ENCODE measurements around the gene IZUMO4. TPM values are rescaled to one million over a fixed set of nuclear protein-coding genes. Genes with fewer than 3 reads are reported as not detected.
A peak's percentile ranks its signal among the peaks of the same experiment; 100 is the strongest.

Gene IZUMO4
- total and polyA plus RNA-seq, 10 of the 15 experiments (the other 5 are each of a cell fraction or from before 2014, with no cell fraction given) = 0.53 to 27.1 (median 7.5) TPM

DNA sequence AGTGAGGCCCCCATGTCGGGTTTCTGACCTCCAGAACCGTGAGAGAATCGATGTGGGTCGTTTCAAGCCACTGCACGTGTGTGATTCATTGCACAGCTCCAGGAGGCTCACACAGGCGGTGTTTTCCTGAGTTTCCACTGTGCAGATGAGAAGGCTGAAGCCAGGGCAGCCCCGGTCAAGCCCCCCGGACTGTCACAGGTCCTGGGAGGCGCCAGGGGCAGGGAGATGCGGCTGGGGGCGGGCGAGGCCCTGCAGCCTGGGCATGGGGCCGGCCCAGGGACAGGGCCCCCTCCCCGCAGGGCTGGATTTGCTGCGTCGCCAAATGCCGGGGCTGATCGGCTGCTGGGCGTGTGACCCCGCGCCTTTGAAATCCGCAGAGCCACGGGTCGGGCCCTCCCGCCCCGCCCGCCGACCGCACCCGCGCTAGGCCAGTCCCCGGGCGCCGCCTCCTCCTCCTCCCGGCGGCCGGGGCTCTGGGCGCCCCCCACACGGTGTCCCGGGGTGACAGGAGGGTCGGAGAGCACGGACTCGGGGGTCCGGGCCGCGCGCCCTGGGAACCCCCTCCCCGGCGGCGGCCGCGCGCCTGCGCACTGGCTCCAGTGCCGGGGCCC is 35.7 kb upstream of the IZUMO4 start:
- H3K9ac ChIP-seq (ENCODE audit: control insufficient read depth, insufficient read depth, low read length) = peak overlapping the region; percentile 97
- in situ Hi-C loops (cut with MboI) (no loop called here), intact Hi-C loops (cut with micrococcal nuclease; ENCODE audit: unreplicated experiment) (loop anchor here (5.0 kb wide), 1 partner anchor 44 kb away; the partner anchor contains the start of gene BTBD2)
- H3K79me2 ChIP-seq (ENCODE audit: control insufficient read depth, insufficient read depth, low read length) = peaks cover 14% of the 10 kb centered on the region
- H3K36me3 ChIP-seq (ENCODE audit: control insufficient read depth in 2 of 2, insufficient read depth in 2 of 2, low read length in 1 of 2) = no peaks in the 10 kb centered on the region
- H3K27me3 ChIP-seq (replicated peaks in 1 of 2; ENCODE audit: control insufficient read depth in 2 of 2, insufficient read depth in 2 of 2, low read length in 1 of 2) = no peaks in the 10 kb centered on the region
- H3K27ac ChIP-seq (ENCODE audit: control insufficient read depth, insufficient read depth) = peak overlapping the region; percentile 98
- H3K4me1 ChIP-seq (ENCODE audit: control insufficient read depth, insufficient read depth, low read length) = peaks cover 26% of the 10 kb centered on the region
- RAD21 ChIA-PET (ENCODE audit: unreplicated experiment) = interaction anchor here (0.7 to 1.2 kb wide), 4 partner anchors 9 to 29 kb away, joined by 3 to 6 read pairs (median 4); no protein-coding TSS in a partner anchor
- ATAC-seq = peak; percentile 53
- H3K9me3 ChIP-seq (replicated peaks; ENCODE audit: control insufficient read depth, insufficient read depth, low read length) = no peaks in the 10 kb centered on the region
- peak; percentile 41 for FAIRE-seq
- H2AFZ ChIP-seq (ENCODE audit: control insufficient read depth, low read depth, low read length) = peak overlapping the region; percentile 57
- peak overlapping the region; percentile 99 for H3K4me2 ChIP-seq (ENCODE audit: control insufficient read depth, insufficient read depth)
- H3K4me3 ChIP-seq = peak overlapping the region; percentile 88
- 1% methylated on average over 46 of the region's 55 CpGs for WGBS (ENCODE audit: insufficient coverage, insufficient replicate concordance, low lambda C conversion rate, missing lambda C conversion rate)
- TSS peak; percentile 85 for BruUV-seq (replicated peaks)
- POLR2A ChIA-PET = interaction anchor here (0.9 to 3.1 kb wide), 10 partner anchors 9 to 119 kb away, joined by 4 to 13 read pairs (median 7); no protein-coding TSS in a partner anchor
- SMC1A ChIA-PET (ENCODE audit: uncharacterized antibody, unreplicated experiment) = interaction anchor here (1.9 to 3.3 kb wide), 2 partner anchors 9 to 19 kb away, joined by 6 to 12 read pairs; no protein-coding TSS in a partner anchor
- no peaks in the 10 kb centered on the region for H4K20me1 ChIP-seq (ENCODE audit: control insufficient read depth, insufficient read depth)
- DNase-seq (ENCODE audit: low read depth, low spot score) = no peak
- CTCF ChIA-PET = interaction anchor here (0.6 to 1.2 kb wide), 4 partner anchors 9 to 164 kb away, joined by 3 to 6 read pairs (median 4); partner anchors contain the start of gene MKNK2
- no peak; a peak in 1 of 4 replicates for TF ChIP-seq ETV6 (conservative IDR thresholded peaks at IDR 0.05 in 1 of 2, IDR thresholded peaks at IDR 0.05 in 1 of 2; ENCODE audit: borderline replicate concordance in 1 of 2, low read depth in 1 of 2)
- peak; percentile 42 for TF ChIP-seq MEF2B (IDR thresholded peaks at IDR 0.05; ENCODE audit: partially characterized antibody, poor library complexity, severe bottlenecking)
- TF ChIP-seq HCFC1 (IDR thresholded peaks at IDR 0.05; ENCODE audit: low read length) = no peak
- peak; percentile 82 for TF ChIP-seq GATAD2B (conservative IDR thresholded peaks at IDR 0.05; ENCODE audit: low read depth)
- no peak for TF ChIP-seq NR2C2 (IDR thresholded peaks at IDR 0.05; ENCODE audit: borderline replicate concordance, control insufficient read depth, insufficient read length, low read depth)
- peak; percentile 32; the same call in 1 of the 2 replicates for TF ChIP-seq TAF1 (IDR thresholded peaks at IDR 0.05; ENCODE audit: borderline replicate concordance, low read depth, low read length)
- no peak for TF ChIP-seq TARDBP (IDR thresholded peaks at IDR 0.05; ENCODE audit: borderline replicate concordance)
- TF ChIP-seq SRF (IDR thresholded peaks at IDR 0.05; ENCODE audit: low read depth in 2 of 2, low read length in 2 of 2) = no peak
- peak; percentile 52; the same call in 1 of the 2 replicates for TF ChIP-seq SIN3A (IDR thresholded peaks at IDR 0.05; ENCODE audit: low read depth, low read length)
- no peak for TF ChIP-seq RB1 (IDR thresholded peaks at IDR 0.05; ENCODE audit: borderline replicate concordance)
- no peak for TF ChIP-seq MTA3 (IDR thresholded peaks at IDR 0.05; ENCODE audit: borderline replicate concordance, low read length)
- TF ChIP-seq CREM (IDR thresholded peaks at IDR 0.05; ENCODE audit: low read depth) = no peak
- no peak for TF ChIP-seq CBFB (IDR thresholded peaks at IDR 0.05; ENCODE audit: low read depth)
- TF ChIP-seq SMARCA5 (IDR thresholded peaks at IDR 0.05) = peak; percentile 79
- no peak for TF ChIP-seq RAD51 (IDR thresholded peaks at IDR 0.05)
- TF ChIP-seq ZNF384 (IDR thresholded peaks at IDR 0.05; ENCODE audit: borderline replicate concordance, low read depth, low read length) = no peak
- peak; percentile 89 for TF ChIP-seq DPF2 (IDR thresholded peaks at IDR 0.05)
- TF ChIP-seq, protein P1, sequence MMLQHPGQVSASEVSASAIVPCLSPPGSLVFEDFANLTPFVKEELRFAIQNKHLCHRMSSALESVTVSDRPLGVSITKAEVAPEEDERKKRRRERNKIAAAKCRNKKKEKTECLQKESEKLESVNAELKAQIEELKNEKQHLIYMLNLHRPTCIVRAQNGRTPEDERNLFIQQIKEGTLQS (IDR thresholded peaks at IDR 0.05; ENCODE audit: borderline replicate concordance, extremely low read depth, low read depth, low read length) = no peak
- TF ChIP-seq REST (IDR thresholded peaks at IDR 0.05; ENCODE audit: low read depth, low read length) = no peak
- TF ChIP-seq CHD2 (IDR thresholded peaks at IDR 0.05; ENCODE audit: borderline replicate concordance, low read depth, low read length) = no peak; the same call in 1 of the 2 replicates
- 0 out of 2 replicates have a peak, but pooled peaks have one; percentile 14 for TF ChIP-seq TCF3 (IDR thresholded peaks at IDR 0.05; ENCODE audit: borderline replicate concordance, insufficient read depth, low read depth, low read length)
- no peak for TF ChIP-seq ZNF274 (IDR thresholded peaks at IDR 0.05; ENCODE audit: insufficient read depth, insufficient read length)

Data from GM12878 (cell line).